Measurements from ENCODE around the gene ABHD10. TPM values are rescaled to one million over a fixed set of nuclear protein-coding genes. Genes with fewer than 3 reads are reported as not detected.

ABHD10 gene
- total RNA-seq, 1 donor from 2014 or later: 26.3 TPM

- Mint-ChIP-seq H3K27ac (ENCODE audit: unreplicated experiment) (peak overlapping the region; percentile 3), H3K4me3 (ENCODE audit: unreplicated experiment) (no peak overlapping the region), H3K27me3 (ENCODE audit: low read depth) (no peaks in the 10 kb centered on the region), H3K4me1 (ENCODE audit: low read depth) (peaks cover 11% of the 10 kb centered on the region), H3K36me3 (ENCODE audit: low read depth) (peaks cover 31% of the 10 kb centered on the region), H3K9me3 (ENCODE audit: low read depth) (no peaks in the 10 kb centered on the region)
- DNase-seq (ENCODE audit: low spot score): no peak
- TF ChIP-seq, protein P1, sequence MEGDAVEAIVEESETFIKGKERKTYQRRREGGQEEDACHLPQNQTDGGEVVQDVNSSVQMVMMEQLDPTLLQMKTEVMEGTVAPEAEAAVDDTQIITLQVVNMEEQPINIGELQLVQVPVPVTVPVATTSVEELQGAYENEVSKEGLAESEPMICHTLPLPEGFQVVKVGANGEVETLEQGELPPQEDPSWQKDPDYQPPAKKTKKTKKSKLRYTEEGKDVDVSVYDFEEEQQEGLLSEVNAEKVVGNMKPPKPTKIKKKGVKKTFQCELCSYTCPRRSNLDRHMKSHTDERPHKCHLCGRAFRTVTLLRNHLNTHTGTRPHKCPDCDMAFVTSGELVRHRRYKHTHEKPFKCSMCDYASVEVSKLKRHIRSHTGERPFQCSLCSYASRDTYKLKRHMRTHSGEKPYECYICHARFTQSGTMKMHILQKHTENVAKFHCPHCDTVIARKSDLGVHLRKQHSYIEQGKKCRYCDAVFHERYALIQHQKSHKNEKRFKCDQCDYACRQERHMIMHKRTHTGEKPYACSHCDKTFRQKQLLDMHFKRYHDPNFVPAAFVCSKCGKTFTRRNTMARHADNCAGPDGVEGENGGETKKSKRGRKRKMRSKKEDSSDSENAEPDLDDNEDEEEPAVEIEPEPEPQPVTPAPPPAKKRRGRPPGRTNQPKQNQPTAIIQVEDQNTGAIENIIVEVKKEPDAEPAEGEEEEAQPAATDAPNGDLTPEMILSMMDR (IDR thresholded peaks at IDR 0.05): no peak
These were observed 17.2 kb upstream of the ABHD10 start for GRCh38 chr3:111961461-111962164.

DNA sequence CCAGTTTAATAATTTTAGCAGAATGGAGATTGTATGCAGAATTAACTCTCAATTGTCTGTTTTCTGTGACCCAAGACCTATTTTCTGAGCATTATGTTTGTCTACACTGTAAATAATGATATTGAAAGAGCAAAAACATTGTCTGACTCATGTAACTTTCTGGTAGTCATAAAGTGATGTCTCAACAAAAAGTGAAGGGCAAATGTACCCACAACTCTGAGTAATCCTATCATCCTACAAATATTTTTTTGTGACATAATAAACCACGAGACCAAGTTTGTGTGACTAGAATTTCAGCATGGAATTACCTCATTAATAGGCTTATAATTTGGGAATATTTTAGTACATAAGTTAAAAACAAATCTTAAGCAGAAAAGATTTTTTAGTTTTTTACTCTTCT lies 15.4 kb upstream of the ABHD10 start:
- Mint-ChIP-seq H3K4me1 (ENCODE audit: low read depth) (peaks cover 23% of the 10 kb centered on the region), H3K27me3 (ENCODE audit: low read depth) (no peaks in the 10 kb centered on the region), H3K4me3 (ENCODE audit: unreplicated experiment) (no peak overlapping the region), H3K36me3 (ENCODE audit: low read depth) (peaks cover 29% of the 10 kb centered on the region), H3K27ac (ENCODE audit: unreplicated experiment) (no peak overlapping the region), H3K9me3 (ENCODE audit: low read depth) (no peaks in the 10 kb centered on the region)
- TF ChIP-seq, protein P1 (IDR thresholded peaks at IDR 0.05): no peak
- no peak for DNase-seq (ENCODE audit: low spot score)

GRCh38 chr3:111965484-111965883 lies 13.3 kb upstream of the ABHD10 start:
- peaks cover 23% of the 10 kb centered on the region for H3K4me1 Mint-ChIP-seq (ENCODE audit: low read depth)
- no peaks in the 10 kb centered on the region for H3K9me3 Mint-ChIP-seq (ENCODE audit: low read depth)
- peaks cover 27% of the 10 kb centered on the region for H3K36me3 Mint-ChIP-seq (ENCODE audit: low read depth)
- TF ChIP-seq, protein P1 (IDR thresholded peaks at IDR 0.05): no peak
- no peak overlapping the region for H3K4me3 Mint-ChIP-seq (ENCODE audit: unreplicated experiment)
- H3K27ac Mint-ChIP-seq (ENCODE audit: unreplicated experiment): no peak overlapping the region
- no peak for DNase-seq (ENCODE audit: low spot score)
- H3K27me3 Mint-ChIP-seq (ENCODE audit: low read depth): no peaks in the 10 kb centered on the region

DNA sequence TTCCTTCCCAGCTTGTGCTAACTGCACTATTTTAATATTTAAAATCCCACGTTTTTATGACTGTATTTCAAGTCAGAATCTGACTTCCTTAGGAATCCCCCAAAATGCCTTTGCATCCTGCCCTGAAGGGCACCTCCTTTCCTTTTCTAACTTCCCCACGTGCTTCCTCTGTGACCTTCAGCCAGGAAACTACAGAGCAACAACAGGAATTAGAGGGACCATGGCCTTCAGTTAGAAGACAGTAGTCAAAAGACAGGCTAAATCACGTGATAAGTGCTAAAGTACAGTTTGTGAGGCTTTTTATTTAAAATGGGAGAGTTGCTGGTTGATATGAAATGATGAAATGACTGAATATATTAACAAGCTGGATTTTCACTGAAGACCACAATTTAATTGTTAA lies 11.8 kb upstream of the ABHD10 start:
- no peak overlapping the region for H3K4me3 Mint-ChIP-seq (ENCODE audit: unreplicated experiment)
- no peak for DNase-seq (ENCODE audit: low spot score)
- peaks cover 25% of the 10 kb centered on the region for H3K36me3 Mint-ChIP-seq (ENCODE audit: low read depth)
- no peaks in the 10 kb centered on the region for H3K27me3 Mint-ChIP-seq (ENCODE audit: low read depth)
- TF ChIP-seq, protein P1 (IDR thresholded peaks at IDR 0.05): no peak
- H3K27ac Mint-ChIP-seq (ENCODE audit: unreplicated experiment): peak overlapping the region; percentile 86
- no peaks in the 10 kb centered on the region for H3K9me3 Mint-ChIP-seq (ENCODE audit: low read depth)
- H3K4me1 Mint-ChIP-seq (ENCODE audit: low read depth): peaks cover 23% of the 10 kb centered on the region

DNA sequence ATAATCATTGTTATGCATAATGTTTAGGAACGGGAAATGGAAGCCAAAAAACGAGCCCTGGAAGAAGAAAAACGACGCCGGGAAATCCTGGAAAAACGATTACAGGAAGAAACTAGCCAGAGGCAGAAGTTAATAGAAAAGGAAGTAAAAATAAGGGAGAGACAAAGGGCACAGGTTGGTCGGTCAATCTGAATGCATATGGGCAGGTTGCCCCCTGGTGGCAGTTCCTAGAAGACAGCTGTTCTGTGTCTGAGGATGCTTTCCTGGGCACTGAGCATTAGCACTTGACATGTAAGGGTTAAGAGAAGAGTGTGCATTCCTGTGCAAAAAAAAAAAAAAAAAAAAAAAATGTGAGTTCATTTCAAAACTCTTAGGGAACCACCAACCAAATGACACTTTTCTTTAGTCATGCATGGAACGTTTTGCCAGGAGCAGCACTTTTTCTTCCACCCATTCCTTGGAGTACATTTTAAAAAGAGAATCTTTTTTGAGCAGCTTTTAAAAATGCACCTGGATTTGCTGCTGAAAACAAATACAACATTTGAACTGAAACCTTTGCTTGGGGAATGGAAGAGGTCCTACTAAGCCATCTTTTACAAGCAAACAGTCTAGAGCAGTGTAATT lies 11.1 kb upstream of the ABHD10 start:
- Mint-ChIP-seq H3K4me3 (ENCODE audit: unreplicated experiment) (no peak overlapping the region), H3K27ac (ENCODE audit: unreplicated experiment) (peak overlapping the region; percentile 78), H3K4me1 (ENCODE audit: low read depth) (peaks cover 23% of the 10 kb centered on the region), H3K9me3 (ENCODE audit: low read depth) (no peaks in the 10 kb centered on the region), H3K36me3 (ENCODE audit: low read depth) (peaks cover 28% of the 10 kb centered on the region), H3K27me3 (ENCODE audit: low read depth) (no peaks in the 10 kb centered on the region)
- DNase-seq (ENCODE audit: low spot score): no peak
- TF ChIP-seq, protein P1 (IDR thresholded peaks at IDR 0.05): peak; percentile 97

Data from chondrocyte (in vitro differentiated cells).